SK-N-SH treated with all-trans-retinoic acid at 6 μM for 48 hours (cell line): ENCODE data around the gene ODR4.

ENCODE experiments used
- ARNTL ChIP-seq: fragments of 450-650 bp; formaldehyde crosslinking; IDR thresholded peaks from 2 replicates; pipeline ENCODE4 v1.5.0; 2020; ENCODE audit warnings: low read depth, mild to moderate bottlenecking, moderate library complexity, borderline replicate concordance
- GLIS3 ChIP-seq: fragments of 250-450 bp; sonication (Bioruptor Pico); IDR thresholded peaks from 2 replicates; pipeline ENCODE4 v1.5.0; 2020; ENCODE audit warnings: mild to moderate bottlenecking, moderate library complexity
- OSR1 ChIP-seq: fragments of 250-450 bp; sonication (Bioruptor Pico); IDR thresholded peaks from 2 replicates; pipeline ENCODE4 v1.8.0; 2022; ENCODE audit warnings: moderate library complexity, mild to moderate bottlenecking, inconsistent platforms
- RARB ChIP-seq: fragments of 250-450 bp; sonication (Bioruptor Pico); IDR thresholded peaks from 2 replicates; pipeline ENCODE4 v1.8.0; 2021; ENCODE audit warnings: mild to moderate bottlenecking, moderate library complexity
- ZFP30 ChIP-seq: fragments of 450-650 bp; formaldehyde crosslinking; IDR thresholded peaks from 2 replicates; pipeline ENCODE4 v1.5.0; 2022; ENCODE audit warnings: mild to moderate bottlenecking, moderate library complexity
- ZNF8 ChIP-seq: fragments of 450-650 bp; formaldehyde crosslinking; IDR thresholded peaks from 2 replicates; pipeline ENCODE4 v1.5.0; 2020; ENCODE audit warnings: mild to moderate bottlenecking, moderate library complexity
- TF ChIP-seq, protein P1 (sequence below): fragments of 250-450 bp; sonication (Bioruptor Pico); IDR thresholded peaks from 2 replicates; pipeline ENCODE4 v1.5.0; 2020; ENCODE audit warnings: mild to moderate bottlenecking, moderate library complexity
- TF ChIP-seq, protein P2 (sequence below): fragments of 250-450 bp; sonication (Bioruptor Pico); IDR thresholded peaks from 2 replicates; pipeline ENCODE4 v1.8.0; 2021; ENCODE audit warnings: low read depth, mild to moderate bottlenecking, moderate library complexity, borderline replicate concordance

DNA sequence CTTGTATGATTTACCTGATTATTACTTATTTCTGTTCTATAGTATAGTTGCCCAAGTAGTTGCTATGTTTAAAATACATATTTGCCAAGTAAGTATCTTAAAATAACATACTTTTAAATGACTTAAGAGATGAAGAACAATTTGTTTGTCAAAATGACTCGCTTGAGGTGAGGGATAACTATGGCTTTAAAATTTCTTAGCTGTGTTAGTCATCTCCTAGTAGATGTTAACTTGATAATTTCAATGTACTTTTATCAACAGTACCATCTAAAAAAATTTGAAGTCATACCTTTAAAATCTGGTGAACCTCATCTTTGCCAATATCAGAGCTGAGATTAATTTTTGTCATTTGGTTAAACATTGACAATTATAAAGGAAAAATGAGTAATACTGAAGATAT lies 37.7 kb downstream of the ODR4 start:
- TF ChIP-seq OSR1 (no peak), RARB (CRISPR knock-in tag) (no peak), GLIS3 (no peak), ZFP30 (no peak), ARNTL (no peak), ZNF8 (CRISPR knock-in tag) (no peak)
- TF ChIP-seq, protein P1, sequence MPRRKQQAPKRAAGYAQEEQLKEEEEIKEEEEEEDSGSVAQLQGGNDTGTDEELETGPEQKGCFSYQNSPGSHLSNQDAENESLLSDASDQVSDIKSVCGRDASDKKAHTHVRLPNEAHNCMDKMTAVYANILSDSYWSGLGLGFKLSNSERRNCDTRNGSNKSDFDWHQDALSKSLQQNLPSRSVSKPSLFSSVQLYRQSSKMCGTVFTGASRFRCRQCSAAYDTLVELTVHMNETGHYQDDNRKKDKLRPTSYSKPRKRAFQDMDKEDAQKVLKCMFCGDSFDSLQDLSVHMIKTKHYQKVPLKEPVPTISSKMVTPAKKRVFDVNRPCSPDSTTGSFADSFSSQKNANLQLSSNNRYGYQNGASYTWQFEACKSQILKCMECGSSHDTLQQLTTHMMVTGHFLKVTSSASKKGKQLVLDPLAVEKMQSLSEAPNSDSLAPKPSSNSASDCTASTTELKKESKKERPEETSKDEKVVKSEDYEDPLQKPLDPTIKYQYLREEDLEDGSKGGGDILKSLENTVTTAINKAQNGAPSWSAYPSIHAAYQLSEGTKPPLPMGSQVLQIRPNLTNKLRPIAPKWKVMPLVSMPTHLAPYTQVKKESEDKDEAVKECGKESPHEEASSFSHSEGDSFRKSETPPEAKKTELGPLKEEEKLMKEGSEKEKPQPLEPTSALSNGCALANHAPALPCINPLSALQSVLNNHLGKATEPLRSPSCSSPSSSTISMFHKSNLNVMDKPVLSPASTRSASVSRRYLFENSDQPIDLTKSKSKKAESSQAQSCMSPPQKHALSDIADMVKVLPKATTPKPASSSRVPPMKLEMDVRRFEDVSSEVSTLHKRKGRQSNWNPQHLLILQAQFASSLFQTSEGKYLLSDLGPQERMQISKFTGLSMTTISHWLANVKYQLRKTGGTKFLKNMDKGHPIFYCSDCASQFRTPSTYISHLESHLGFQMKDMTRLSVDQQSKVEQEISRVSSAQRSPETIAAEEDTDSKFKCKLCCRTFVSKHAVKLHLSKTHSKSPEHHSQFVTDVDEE (CRISPR knock-in tag) = no peak
- TF ChIP-seq, protein P2, sequence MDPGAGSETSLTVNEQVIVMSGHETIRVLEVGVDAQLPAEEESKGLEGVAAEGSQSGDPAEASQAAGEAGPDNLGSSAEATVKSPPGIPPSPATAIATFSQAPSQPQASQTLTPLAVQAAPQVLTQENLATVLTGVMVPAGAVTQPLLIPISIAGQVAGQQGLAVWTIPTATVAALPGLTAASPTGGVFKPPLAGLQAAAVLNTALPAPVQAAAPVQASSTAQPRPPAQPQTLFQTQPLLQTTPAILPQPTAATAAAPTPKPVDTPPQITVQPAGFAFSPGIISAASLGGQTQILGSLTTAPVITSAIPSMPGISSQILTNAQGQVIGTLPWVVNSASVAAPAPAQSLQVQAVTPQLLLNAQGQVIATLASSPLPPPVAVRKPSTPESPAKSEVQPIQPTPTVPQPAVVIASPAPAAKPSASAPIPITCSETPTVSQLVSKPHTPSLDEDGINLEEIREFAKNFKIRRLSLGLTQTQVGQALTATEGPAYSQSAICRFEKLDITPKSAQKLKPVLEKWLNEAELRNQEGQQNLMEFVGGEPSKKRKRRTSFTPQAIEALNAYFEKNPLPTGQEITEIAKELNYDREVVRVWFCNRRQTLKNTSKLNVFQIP (CRISPR knock-in tag) = no peak
